Upper lobe of left lung (tissue), 4 donors: ENCODE results near the gene C1QTNF6.

ENCODE experiments used
- POLR2AphosphoS5 ChIP-seq, 2 donors: sonication (generic); formaldehyde crosslinking; IDR thresholded peaks; one replicate each; pipeline ENCODE4 v1.5.1; 2017; ENCODE audit warnings: antibody characterized with exemption in 2 of 2
- TF ChIP-seq, protein P1 (sequence below), 6 experiments: fragments of 450-650 bp in 4 of 6; fragments of 200-600 bp in 2 of 6; sonication (generic) in 2 of 6; IDR thresholded peaks; one replicate each; pipeline ENCODE4 v1.5.1; 2016 to 2019; ENCODE audit warnings: antibody characterized with exemption in 6 of 6

DNA sequence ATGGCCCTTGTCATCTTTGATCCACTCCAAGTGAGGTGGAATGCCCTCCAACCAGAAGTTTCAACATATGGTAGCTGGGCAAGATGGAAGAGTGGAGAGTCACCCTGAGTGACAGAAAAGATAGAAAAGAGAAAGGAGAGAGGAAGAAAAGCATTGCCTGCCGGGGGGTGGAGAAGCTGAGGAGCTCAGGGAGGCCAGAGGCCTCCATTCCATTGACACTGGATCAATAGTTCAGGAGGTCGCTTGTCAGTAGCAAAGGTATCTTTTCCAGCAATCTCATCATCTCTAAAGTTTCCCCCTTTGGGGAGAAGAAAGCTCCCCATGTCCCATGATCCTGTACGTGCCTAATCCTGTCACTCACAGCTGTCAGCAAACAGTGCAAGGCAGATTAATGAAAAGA lies 6.7 kb upstream of the C1QTNF6 start:
- TF ChIP-seq, protein P1, sequence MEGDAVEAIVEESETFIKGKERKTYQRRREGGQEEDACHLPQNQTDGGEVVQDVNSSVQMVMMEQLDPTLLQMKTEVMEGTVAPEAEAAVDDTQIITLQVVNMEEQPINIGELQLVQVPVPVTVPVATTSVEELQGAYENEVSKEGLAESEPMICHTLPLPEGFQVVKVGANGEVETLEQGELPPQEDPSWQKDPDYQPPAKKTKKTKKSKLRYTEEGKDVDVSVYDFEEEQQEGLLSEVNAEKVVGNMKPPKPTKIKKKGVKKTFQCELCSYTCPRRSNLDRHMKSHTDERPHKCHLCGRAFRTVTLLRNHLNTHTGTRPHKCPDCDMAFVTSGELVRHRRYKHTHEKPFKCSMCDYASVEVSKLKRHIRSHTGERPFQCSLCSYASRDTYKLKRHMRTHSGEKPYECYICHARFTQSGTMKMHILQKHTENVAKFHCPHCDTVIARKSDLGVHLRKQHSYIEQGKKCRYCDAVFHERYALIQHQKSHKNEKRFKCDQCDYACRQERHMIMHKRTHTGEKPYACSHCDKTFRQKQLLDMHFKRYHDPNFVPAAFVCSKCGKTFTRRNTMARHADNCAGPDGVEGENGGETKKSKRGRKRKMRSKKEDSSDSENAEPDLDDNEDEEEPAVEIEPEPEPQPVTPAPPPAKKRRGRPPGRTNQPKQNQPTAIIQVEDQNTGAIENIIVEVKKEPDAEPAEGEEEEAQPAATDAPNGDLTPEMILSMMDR (IDR thresholded peaks at IDR 0.05) = no peak
- no peak for TF ChIP-seq POLR2AphosphoS5 (IDR thresholded peaks at IDR 0.05)
